Body of pancreas (tissue), 4 donors: Measurements from ENCODE around the gene DBN1. TPM values are rescaled to one million over a fixed set of nuclear protein-coding genes. Genes with fewer than 3 reads are reported as not detected.

Experiments used
- ATAC-seq: fragments of 150-250 bp; one replicate; pipeline ENCODE4 v1.9.1; 2016
- DNase-seq, 4 donors: peaks; one replicate each; pipeline ENCODE4 v3.0.0-alpha.2; 2019
- H3K27ac ChIP-seq, 4 donors: fragments of 200-600 bp; sonication (generic); 1 replicate in 3 of 4; 2 replicates in 1 of 4; pipeline versions ENCODE4 v1.5.1 to v1.6.1; 2016 to 2019; ENCODE audit warnings: mild to moderate bottlenecking in 1 of 4, mixed read lengths in 1 of 4, moderate library complexity in 1 of 4
- H3K27me3 ChIP-seq, 2 donors: fragments of 200-600 bp; sonication (generic); one replicate each; pipeline ENCODE4 v1.6.0; 2016; ENCODE audit warnings: mild to moderate bottlenecking in 1 of 2
- H3K36me3 ChIP-seq, 2 donors: fragments of 200-600 bp; sonication (generic); replicated peaks in 1 of 2; 2 replicates each; pipeline ENCODE4 v1.5.1; 2016; ENCODE audit warnings: low read depth in 2 of 2; ENCODE audit not compliant: insufficient read depth in 1 of 2
- H3K4me1 ChIP-seq: fragments of 200-600 bp; sonication (generic); one replicate; pipeline ENCODE4 v1.6.0; 2016
- H3K4me3 ChIP-seq, 2 donors: fragments of 200-600 bp; sonication (generic); 1 replicate in 1 of 2; 2 replicates in 1 of 2; pipeline ENCODE4 v1.5.1; 2016 to 2019
- H3K9me3 ChIP-seq, 3 donors: fragments of 200-600 bp; sonication (generic); 1 replicate in 2 of 3; 2 replicates in 1 of 3; pipeline ENCODE4 v1.5.1; 2016
- POLR2A ChIP-seq, 3 donors: fragments of 450-650 bp; IDR thresholded peaks; one replicate each; pipeline ENCODE4 v1.6.1; 2016; ENCODE audit warnings: antibody characterized with exemption in 3 of 3, mild to moderate bottlenecking in 2 of 3
- WGBS, 2 donors: methylation state at CpG; one replicate each; pipeline ENCODE4 v1.1.5; 2017; 5-methylcytosine and 5-hydroxymethylcytosine counted together
- intact Hi-C: fragments of 100-400 bp; cut with DNase I; formaldehyde crosslinking; loops from one replicate; pipeline ENCODE4 v1.15.1; 2023
- total RNA-seq, 2 donors: library from RNA; depleted of rRNA; stranded (reverse); fragments of >200 nt; gene quantifications; one replicate each; pipeline ENCODE4 v1.1.0, GENCODE V29; 2016
- TF ChIP-seq, protein P1 (sequence below), 7 experiments: fragments of 450-650 bp in 4 of 7; fragments of 200-600 bp in 3 of 7; sonication (generic) in 3 of 7; IDR thresholded peaks; one replicate each; pipeline ENCODE4 v1.5.1; 2016 to 2019; ENCODE audit warnings: antibody characterized with exemption in 7 of 7

Gene DBN1
- total RNA-seq, 2 donors from 2014 or later = 28.0 to 29.0 TPM

DNA sequence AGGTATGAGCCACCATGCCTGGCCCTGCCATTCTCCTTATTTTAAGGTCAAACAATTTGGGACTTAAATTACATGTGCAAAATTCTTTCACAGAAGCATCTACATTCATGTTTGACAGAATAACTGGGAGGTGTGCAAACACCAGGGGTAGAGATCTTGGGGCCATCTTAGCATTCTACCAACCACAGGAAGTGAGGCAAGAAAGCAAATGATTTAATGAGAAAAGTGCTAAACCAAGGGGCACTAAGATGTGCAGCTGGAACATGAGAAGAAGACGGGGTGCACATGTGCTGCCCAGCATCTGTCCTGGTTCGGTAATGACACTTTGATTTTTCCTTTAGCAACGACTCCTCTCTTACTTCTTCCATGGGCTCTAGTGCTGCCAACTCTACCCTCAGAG lies 62.9 kb downstream of the DBN1 start:
- DNase-seq = no peak
- 69 to 72% methylated on average over 3 of the region's 3 CpGs for WGBS, 2 donors
- H3K4me3 ChIP-seq = no peak overlapping the region

DNA sequence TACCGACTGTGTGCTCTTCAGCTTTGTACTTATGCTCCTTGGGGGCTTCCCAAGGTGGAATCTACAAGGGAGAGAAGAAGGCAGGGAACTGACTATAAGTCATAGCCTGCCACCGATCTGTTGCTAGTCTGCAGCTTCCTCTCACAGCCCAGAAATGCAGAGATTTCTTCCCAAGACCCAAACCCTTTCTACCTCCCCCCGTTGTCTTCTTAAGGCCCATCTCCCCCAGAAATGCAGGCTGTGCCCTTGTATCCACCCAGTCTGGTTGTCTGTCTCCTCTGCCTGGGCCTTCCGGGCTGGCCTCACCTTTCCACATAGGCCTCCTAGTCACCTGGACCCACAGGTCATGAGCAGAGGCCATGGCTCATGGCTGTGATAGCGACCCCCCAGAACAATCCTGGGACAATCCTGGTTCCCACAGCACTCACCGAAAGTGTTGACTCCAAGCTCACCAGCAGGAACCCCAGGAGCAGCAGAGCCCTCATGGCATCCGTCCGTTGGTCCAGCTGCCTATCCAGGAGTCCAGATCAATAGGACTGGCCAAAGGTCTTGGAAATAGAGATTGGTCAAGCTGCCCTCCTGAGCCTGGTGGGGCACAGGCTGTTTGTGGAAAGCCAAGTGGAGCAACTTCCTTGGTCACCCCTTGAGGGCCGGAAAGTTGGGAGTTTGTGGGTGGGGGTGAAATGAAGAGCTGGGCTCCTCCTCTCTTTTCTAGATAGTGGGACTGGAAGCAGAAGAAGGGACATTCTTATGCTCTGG lies 64.2 kb downstream of the DBN1 start, which contains the start of gene F12:
F12 (minus strand) TSS at position 522 of the 759 bp plus-strand sequence; CDS start at position 485, 37 bp downstream.
- 77 to 82% methylated on average over 8 to 9 of the region's 9 CpGs for WGBS, 2 donors
- no peaks in the 10 kb centered on the region for H3K27me3 ChIP-seq
- no peaks in the 10 kb centered on the region for H3K36me3 ChIP-seq
- no peaks in the 10 kb centered on the region for H3K9me3 ChIP-seq
- H3K4me1 ChIP-seq = peaks cover 7% of the 10 kb centered on the region
- H3K4me3 ChIP-seq = no peak within 1 kb of the TSS
- no peak within 1 kb of the TSS for H3K27ac ChIP-seq
- intact Hi-C loops = no loop called here
- DNase-seq (no peak), ATAC-seq (no peak)
- TF ChIP-seq, protein P1, sequence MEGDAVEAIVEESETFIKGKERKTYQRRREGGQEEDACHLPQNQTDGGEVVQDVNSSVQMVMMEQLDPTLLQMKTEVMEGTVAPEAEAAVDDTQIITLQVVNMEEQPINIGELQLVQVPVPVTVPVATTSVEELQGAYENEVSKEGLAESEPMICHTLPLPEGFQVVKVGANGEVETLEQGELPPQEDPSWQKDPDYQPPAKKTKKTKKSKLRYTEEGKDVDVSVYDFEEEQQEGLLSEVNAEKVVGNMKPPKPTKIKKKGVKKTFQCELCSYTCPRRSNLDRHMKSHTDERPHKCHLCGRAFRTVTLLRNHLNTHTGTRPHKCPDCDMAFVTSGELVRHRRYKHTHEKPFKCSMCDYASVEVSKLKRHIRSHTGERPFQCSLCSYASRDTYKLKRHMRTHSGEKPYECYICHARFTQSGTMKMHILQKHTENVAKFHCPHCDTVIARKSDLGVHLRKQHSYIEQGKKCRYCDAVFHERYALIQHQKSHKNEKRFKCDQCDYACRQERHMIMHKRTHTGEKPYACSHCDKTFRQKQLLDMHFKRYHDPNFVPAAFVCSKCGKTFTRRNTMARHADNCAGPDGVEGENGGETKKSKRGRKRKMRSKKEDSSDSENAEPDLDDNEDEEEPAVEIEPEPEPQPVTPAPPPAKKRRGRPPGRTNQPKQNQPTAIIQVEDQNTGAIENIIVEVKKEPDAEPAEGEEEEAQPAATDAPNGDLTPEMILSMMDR (IDR thresholded peaks at IDR 0.05) = no peak
- TF ChIP-seq POLR2A (IDR thresholded peaks at IDR 0.05) = no peak

More for the DNA sequence above, 62.9 kb downstream of the DBN1 start:
- intact Hi-C loops = no loop called here
- H3K9me3 ChIP-seq = no peaks in the 10 kb centered on the region
- no peak for ATAC-seq
- TF ChIP-seq, protein P1 (IDR thresholded peaks at IDR 0.05) = no peak
- no peak for TF ChIP-seq POLR2A (IDR thresholded peaks at IDR 0.05)
- no peak overlapping the region for H3K27ac ChIP-seq
- H3K36me3 ChIP-seq = no peaks in the 10 kb centered on the region
- no peaks in the 10 kb centered on the region for H3K4me1 ChIP-seq
- H3K27me3 ChIP-seq = no peaks in the 10 kb centered on the region

Other genes with a start within 250 kb of the DBN1 start
- 10 to 100 TPM; 79.1 to 92.0 TPM for gene RAB24, start 169.9 kb downstream of the DBN1 start, total RNA-seq
- 10 to 100 TPM; 63.3 to 91.8 TPM for gene PRELID1, start 169.8 kb downstream of the DBN1 start, total RNA-seq
- 10 to 100 TPM; 13.2 to 21.4 TPM for gene MXD3, start 161.7 kb downstream of the DBN1 start, total RNA-seq
- 100 to 1,000 TPM; 218 to 227 TPM for gene LMAN2, start 122.0 kb downstream of the DBN1 start, total RNA-seq
- 10 to 100 TPM; 15.0 to 39.2 TPM for gene RGS14, start 115.7 kb downstream of the DBN1 start, total RNA-seq
- not detected for gene SLC34A1, start 89.2 kb downstream of the DBN1 start, total RNA-seq
- not detected for gene PFN3, start 73.0 kb downstream of the DBN1 start, total RNA-seq
- gene F12, start 64.1 kb downstream of the DBN1 start, total RNA-seq = 1 to 10 TPM in 1 of 2 donors, under 1 TPM in 1; 0.33 to 4.4 TPM
- gene GRK6, start 47.0 kb downstream of the DBN1 start, total RNA-seq = 10 to 100 TPM; 13.7 to 20.8 TPM
- gene PRR7, start 26.8 kb downstream of the DBN1 start, total RNA-seq = 1 to 10 TPM in 1 of 2 donors, under 1 TPM in 1; 0.78 to 1.3 TPM
- gene PDLIM7, start 24.0 kb upstream of the DBN1 start, total RNA-seq = 10 to 100 TPM in 1 of 2 donors, 1 to 10 TPM in 1; 7.3 to 15.8 TPM
- 1 to 10 TPM; 3.3 to 5.4 TPM for gene DOK3, start 36.2 kb upstream of the DBN1 start, total RNA-seq
- gene DDX41, start 43.3 kb upstream of the DBN1 start, total RNA-seq = 100 to 1,000 TPM in 1 of 2 donors, 10 to 100 TPM in 1; 86.1 to 115 TPM
- gene FAM193B, start 80.9 kb upstream of the DBN1 start, total RNA-seq = 100 to 1,000 TPM in 1 of 2 donors, 10 to 100 TPM in 1; 79.9 to 133 TPM
- gene TMED9, start 118.6 kb upstream of the DBN1 start, total RNA-seq = 100 to 1,000 TPM in 1 of 2 donors, 10 to 100 TPM in 1; 82.2 to 155 TPM
- gene B4GALT7, start 126.5 kb upstream of the DBN1 start, total RNA-seq = 10 to 100 TPM; 17.1 to 17.5 TPM